NCI-H446 treated with DMSO at 0.1 percent for 48 hours (cell line): ENCODE measurements around the gene ZC3H12A.
A peak's percentile ranks its signal among the peaks of the same experiment; 100 is the strongest.
"Not testable (repeated sequence)": the region's sequence is repeated elsewhere in the genome, so short reads cannot be mapped to it uniquely, and the experiment has no call there.

ENCODE experiments used
- DNase-seq: peaks from one replicate; lab custom pipeline; 2025; lab: John Stamatoyannopoulos, UW

ZC3H12A gene

GRCh38 chr1:37502104-37502503 is 27.7 kb downstream of the ZC3H12A start:
- DNase-seq: no peak

GRCh38 chr1:37502791-37503190 is 28.4 kb downstream of the ZC3H12A start:
- not testable (repeated sequence) for DNase-seq

DNA sequence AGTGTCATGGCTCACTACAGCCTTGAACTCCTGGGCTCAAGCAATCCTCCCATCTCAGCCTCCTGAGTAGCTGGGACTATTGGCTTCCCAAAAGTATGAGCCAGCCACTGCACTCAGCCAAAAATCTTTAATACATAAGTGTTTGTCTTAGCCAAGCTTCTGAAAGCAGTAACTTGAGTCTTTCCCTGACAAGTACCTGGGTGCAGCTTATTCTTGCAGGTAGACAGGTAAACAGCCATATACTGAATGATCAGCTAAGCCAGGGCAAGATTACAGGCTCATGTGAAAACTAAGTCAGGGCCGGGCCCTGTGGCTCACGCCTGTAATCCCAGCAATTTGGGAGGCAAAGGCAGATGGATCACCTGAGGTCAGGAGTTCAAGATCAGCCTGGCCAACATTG is 32.4 kb downstream of the ZC3H12A start:
- no peak for DNase-seq

- DNase-seq: no peak
Observed at GRCh38 chr1:37509181-37509580, 34.8 kb downstream of the ZC3H12A start.

DNA sequence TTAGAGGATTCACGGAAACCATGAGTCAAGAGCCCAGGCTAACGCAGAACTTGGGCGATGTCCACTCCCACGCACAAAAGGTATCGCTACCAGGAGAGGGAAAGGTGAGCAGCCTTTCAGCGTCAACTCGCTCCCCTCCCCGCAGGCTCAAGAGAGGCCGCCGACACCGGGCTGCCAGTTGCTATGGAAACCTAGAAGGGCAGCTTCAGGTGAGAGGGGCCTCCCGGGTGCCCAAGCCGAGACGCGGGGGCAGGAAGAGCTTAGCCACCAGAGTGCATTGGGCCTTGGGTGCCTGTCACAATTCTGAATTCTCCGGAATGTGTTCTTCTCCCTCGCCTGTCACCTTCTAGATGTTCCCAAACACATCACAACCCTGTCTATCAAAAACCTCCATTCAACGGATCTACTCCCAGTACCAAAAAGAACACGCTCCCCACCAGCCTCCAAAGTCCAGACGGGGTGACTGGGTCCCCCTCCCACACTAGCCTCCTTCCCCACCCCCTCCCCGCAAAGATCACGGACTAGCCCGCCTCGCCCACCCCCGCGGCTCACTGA is 39.5 kb downstream of the ZC3H12A start:
- DNase-seq: no peak

DNA sequence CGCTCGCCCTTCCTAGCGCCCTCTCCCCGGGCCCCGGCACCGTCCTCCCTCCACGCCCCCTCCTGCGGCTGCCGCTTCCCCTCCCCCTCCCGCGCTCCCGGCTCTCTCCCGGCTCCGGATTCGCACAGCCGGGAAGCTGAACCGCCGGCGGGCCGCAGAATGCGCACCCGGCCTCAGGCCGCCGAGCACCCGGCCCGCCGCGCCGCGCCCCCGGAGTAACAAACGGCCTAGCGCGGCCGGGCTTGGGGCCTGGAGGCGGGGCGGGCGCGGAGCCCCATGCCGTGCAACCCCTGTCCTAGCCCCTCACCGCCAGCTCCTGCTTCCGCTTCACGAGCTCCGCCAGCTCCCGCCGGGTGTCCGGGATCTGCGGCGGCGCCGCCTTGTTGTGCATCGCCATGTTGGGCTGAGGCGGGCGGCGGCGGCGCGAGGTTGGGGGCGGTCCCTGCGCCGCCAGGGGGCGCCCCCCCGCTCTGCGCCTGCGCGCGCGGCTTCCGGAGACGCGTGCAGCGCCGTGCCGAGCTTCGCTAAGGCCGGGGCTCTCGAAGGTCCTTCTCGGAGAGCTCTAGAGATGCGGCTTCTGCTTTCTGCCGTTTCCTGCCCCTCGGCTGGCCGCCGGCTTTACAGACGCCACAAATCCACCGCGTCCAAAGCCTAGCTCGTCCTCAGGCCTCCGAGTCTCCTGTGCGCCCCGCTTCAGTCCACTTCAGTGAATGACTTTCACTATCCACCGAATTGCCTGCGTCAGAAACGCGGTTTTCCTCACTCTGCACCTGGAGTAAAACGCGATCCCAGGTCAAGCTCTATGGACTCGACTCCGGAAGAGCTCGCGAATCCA is 40.2 kb downstream of the ZC3H12A start, which contains the start of gene MEAF6:
Gene MEAF6 (minus strand): TSS at position 417 of the 835 bp plus-strand sequence. CDS start 20 bp downstream, at position 397.
- peak; percentile 44 for DNase-seq

- no peak for DNase-seq
Observed at GRCh38 chr1:37515185-37516034, 41.0 kb downstream of the ZC3H12A start.

GRCh38 chr1:37517569-37517968 is 43.2 kb downstream of the ZC3H12A start:
- no peak for DNase-seq

GRCh38 chr1:37518241-37518640 is 43.9 kb downstream of the ZC3H12A start:
- not testable (repeated sequence) for DNase-seq

GRCh38 chr1:37518929-37519328 is 44.5 kb downstream of the ZC3H12A start:
- DNase-seq: not testable (repeated sequence)

DNA sequence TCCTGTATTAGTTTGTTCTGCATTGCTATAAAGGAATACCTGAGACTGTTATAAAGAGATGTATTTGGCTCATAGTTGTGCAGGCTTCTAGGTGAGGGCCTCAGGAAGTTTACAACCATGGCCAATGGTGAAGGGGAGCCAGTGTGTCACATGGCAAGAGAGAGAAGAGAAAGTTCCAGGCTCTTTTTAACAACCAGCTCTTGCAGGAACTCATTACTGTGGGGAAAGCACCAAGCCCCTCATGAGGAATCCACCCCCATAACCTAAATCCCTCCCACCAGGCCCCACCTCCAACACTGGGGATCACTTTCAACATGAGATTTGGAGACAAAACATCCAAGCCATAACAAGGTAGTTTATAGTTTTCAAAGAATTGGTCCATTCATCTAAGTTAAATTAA is 45.2 kb downstream of the ZC3H12A start:
- no peak for DNase-seq

GRCh38 chr1:37529888-37530287 is 55.5 kb downstream of the ZC3H12A start:
- DNase-seq: not testable (repeated sequence)

DNA sequence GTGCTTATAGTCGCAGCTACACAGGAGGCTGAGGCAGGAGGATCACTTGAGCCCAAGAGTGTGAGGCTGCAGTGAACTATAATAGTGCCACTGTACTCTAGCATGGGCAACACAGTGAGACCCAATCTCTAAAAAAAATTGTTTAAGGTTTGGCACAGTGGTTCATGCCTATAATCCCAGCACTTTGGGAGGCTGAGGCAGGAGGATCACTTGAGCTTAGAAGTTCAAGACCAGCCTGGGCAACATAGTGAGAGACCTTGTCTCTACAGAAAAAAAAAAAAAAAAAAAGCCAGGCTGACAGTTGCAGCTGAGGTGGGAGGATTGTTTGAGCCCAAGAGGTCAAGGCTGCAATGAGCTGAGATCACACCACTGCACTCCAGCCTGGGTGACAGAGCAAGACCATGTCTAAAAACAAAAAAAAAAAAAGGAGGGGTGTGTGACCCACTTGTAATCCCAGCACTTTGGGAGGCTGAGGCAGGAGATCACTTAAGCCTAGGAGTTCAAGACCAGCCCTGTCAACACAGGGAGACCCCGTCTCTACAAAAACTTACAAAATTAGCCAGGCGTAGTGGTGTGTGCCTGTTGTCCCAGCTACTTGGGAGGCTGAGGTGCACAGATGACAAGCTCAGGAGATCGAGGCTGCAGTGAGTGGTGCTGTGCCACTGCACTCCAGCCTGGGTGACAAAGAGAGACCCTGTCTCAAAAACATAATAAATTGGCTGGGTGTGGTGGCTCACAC is 58.2 kb downstream of the ZC3H12A start:
- DNase-seq: not testable (repeated sequence)

DNA sequence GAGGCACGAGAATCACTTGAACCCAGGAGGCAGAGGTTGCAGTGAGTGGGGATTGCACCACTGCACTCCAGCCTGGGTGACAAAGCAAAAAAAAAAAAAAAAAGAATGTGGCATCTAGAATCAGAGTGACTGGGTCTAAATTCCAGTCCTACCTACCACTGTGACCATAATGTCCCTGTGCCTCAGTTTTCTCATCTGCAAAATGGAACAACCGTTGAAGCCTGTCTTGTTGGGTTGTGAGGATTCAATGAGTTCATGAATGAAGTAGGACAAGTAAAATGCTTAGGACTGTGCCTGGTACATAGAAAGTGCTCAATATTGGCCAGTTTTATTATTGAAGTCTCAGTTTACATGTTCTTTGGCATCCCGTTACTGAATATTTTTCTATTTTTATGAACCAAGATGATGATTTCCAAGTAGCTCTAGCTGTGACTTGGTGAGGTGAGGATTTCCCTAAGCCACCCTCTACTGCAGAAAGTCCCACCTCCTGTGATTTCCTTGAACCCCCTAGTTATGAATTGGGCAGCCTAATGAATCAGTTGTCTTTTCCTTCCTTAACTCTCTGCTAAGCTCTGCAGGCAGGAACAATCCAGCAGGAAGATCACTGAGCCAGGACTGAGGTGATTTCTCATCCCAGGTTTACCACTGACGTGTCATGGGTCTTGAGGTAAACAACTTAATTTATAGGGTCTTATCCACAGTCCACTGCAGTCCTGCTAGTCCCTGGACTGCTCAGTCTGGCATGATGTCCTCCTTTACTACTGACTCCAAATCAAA is 59.1 kb downstream of the ZC3H12A start:
- no peak for DNase-seq
